HG03460 (cell line): ENCODE results near the gene USH2A.
A peak's percentile ranks its signal among the peaks of the same experiment; 100 is the strongest.
"Not testable (repeated sequence)": the region's sequence is repeated elsewhere in the genome, so short reads cannot be mapped to it uniquely, and the experiment has no call there.

Experiments used
- ATAC-seq: cut with Tn5 transposase; IDR thresholded peaks from one replicate; pipeline ENCODE4 v1.9.1; 2021; ENCODE audit not compliant: unreplicated experiment

Gene USH2A

DNA sequence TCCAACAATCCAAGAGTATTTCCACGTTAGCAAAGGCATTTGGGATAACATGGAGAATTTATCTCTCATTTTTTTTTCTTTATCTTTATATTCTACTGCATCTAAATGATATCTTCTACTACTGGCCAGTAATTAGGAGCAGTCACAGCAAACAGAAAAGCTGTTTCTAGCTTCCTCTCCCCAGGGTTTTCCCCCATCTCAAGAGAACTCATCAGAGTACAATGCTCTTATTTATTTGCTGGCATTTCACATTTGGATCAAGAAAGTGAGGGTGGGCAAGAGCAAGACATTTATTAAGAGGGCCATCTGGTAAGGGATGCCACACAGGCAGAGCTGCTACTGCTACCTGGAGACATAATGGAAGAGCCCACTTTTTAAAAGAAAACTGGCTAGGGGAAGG lies 368.2 kb downstream of the USH2A start:
- ATAC-seq: no peak

DNA sequence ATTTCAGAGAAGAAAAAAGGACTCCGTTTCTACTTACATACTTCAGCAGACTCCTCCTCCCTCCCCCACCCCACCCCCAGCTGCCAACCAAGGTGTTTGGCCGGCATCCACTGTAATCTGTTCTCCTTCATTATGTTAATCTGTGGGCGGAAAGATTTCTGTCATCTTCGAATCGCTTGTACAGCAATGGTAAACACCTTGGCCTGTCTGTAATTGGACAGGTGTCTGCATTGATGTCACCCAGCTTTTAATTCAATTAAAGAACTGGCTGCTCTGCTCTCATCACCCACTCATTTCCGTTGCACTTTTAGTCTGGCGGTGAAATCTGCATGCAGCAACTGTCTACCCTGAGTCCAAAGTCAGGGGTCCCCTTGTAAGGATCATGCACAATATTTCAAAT lies 368.6 kb downstream of the USH2A start:
- ATAC-seq: no peak

DNA sequence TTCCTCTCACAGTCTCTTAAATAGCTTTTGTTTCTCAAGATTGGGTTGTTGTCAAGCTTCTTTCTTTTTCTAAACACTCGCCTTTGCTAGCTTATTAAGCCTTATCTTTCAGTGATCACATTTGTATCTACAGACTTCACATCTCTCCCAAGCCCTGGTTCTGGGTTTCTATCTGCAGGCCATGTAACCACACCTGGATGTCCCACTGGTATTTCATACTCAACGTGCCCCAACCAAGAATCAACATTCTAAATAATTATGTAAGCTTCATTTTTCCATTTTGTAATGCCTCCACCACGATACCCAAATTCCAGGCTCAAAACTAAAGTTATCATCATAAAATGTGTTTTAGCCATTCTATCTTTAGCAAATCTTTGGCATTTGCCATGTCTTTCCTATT lies 372.2 kb downstream of the USH2A start:
- ATAC-seq: no peak

DNA sequence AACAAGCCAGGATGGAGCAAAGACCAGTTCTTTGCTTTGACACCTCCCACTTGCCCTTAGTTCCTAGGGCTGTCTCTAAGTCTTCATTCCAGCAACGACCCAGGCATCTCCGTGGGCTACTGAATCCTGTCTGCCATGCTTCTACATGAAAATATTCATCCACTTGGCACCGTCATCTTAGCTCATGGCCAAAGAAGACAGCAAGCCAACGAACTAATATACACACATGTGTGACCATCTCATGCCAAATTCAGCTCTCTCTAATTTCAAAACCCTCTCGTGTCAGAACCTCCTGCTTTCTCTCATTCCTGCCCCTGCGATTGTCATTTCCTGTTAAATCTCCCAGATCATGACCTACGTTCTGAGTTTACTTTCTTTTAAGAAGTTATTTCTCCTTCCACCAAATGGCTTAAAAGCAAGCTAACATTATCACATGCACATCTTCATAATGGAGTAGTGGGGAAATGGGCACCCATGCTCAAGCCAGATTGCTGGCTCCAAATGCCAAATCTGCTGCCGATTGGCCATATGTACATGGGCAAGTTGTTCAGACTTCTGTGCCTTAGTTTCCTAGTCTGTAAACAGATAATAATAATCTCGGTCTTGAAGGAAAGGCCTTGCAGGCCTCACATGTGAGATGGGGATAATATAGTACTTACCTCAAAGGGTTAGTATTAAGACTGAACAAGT lies 373.4 kb downstream of the USH2A start:
- ATAC-seq: no peak

DNA sequence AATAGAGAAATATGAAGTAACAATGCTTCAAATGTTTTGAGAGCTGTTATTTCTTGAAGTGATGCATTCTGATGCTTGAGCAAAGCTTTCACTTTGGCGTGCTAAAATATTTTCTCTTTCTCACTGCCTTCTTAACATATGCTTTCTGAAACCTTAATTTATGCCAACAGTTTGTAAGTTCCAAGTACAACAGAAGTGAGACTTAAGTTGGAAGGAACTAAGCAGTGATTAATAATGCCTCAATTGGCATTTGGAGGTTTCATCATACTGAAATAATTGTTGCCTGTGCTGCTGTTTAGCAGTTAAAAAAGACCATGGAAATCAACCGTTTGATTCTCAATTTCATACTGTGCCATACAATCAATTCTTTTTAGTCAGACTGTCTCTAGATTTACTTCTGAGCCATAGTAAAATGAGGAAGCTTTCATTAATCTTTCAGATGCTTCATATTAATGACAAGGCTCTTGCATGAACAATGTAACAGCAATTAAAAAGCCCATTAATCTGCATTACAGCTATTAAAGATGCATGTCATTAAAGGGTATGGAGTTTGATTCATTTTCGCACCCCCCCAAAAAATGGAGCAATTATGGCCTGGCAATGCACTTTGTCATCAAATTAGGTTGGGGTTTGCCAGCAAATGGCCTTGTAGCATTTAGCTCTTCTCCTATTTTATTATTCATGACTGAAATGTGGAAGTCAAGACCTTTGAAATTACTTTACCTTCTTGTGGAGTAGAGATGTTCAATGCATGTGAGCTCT lies 375.3 kb downstream of the USH2A start:
- ATAC-seq: no peak

DNA sequence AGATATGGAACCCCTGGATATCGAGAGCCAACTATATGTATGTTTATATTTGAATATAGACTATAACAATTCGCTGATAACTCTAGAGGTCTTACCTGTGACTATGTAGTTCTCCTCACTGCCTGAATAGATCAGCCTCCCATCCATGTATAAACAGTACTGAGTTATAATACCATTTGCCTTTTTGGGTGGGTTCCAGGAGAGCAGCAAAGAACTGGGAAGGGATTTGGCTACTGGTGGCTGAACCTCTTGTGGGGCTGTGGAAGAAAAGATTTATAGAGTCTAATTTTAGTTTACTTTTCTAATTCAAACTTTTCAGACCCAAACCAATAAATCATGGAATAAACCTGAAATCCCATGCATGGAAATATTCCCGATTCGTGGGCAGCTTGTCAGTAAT lies 376.9 kb downstream of the USH2A start:
- no peak for ATAC-seq

DNA sequence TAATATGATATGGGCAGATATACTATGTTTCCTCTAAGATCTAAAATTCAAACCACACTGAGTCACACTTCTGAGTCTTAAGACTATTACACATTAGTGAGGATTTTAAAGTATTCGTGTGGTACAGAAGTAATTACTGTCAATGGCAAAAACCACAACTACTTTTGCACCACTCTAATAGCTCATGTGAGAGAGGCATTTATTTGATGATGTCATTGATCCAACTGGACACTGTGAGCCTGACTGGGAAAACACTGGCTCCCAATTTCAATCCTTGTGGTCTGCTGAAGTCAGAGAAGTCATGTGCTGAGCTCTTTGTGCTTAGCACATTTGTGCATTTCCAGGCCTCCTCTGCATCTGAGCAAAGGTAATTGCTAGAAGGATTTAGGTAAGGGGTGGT lies 377.8 kb downstream of the USH2A start:
- ATAC-seq: no peak

DNA sequence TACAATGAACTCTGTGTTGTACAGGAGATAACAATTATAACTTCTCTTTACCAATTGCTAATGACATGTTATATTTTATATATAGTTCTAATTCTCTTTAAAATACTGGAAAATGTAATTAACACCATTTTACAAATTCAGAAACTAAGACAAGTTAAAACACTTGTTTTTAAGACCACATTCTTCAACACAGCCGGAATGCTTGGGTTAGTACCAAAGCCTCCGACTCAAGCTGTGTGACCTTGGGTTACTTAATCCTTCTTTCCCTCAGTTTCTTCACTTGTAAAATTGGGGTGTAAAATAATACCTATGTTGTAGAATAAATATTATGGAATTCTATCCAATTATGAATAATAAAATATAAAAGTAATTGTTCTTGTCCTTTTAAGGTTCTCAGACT lies 378.7 kb downstream of the USH2A start:
- ATAC-seq: no peak

DNA sequence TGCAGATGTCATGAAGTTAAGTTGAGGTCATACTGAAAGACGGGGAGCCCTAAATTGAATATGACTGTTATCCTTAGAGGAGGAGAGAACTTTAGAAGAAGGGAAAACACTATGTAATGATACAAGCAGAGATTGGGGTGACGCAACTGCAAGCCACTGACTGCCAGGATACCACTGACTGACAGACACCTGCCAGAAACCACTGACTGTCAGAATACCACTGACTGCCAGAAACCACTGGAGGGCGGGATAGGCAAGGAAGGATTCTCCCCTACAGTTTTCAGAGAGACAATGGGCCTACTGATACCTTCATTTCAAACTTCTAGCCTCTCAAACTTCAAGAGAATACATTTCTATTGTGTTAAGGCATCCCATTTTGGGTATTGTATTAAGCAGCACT lies 388.7 kb downstream of the USH2A start:
- ATAC-seq: no peak

DNA sequence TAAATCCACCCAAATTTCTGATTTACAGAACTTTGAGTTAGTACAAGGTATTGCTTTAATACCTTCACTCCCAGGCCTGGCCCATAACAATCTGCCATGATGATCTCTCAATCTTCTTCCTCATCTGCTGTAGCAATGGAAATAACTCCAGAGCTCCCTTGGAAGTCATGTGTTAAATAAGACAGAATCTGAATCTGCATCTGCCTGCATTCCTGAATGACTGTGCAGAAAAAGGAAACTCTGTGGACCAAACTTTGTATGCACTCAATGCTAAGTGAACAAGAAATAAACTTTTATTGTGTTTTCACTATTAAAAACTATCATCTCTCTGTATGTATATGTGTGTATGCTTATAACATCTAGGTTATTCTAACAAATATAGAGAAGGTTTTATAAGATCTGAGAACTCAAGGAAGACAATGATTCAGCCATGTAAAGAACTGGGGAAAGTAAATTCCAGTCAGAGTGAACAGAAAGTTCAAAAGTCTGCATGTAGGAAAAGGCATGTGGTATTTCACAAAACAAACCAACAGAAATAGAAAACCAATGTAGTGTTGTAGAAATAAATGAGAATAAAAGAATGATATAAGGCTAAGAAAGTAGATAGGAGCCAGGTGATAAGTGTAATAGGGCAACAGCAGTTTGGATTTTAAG lies 390.2 kb downstream of the USH2A start:
- no peak for ATAC-seq

DNA sequence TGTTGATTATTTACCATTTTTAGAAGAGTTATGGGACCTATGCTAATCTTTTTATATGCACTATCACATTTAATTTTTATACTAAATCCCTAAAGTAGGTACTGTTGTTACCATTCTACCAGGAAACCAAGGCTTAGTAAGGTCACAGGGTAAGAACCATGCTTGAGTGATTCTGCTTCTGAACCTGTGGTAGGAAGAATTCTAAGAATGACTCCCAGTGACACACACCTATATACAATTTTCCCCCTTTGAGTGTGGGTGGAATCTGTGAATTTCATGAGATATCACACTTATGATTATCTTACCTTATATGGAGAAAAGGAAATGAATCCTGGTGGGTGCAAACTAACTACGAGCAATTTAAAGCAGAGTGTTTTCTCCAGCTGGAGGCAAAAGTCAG lies 391.0 kb downstream of the USH2A start:
- no peak for ATAC-seq

DNA sequence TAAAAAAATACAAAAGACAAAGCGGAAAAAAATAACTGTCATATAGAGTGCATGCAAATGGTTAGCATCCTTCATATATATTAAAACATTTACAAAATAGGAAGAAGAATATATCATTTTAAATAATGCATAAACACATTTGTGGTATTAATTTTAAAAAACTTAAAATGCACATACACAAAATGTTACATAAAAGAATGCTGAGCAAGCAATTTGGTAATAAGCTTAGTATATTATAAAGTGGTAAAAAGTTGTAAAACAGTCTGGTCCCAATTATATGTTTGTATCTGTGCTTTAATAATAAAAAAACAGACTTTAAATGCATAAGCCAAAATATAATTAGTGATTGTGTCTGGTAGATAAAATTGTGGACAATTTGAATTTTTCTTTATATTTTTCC lies 394.6 kb downstream of the USH2A start:
- ATAC-seq: no peak

DNA sequence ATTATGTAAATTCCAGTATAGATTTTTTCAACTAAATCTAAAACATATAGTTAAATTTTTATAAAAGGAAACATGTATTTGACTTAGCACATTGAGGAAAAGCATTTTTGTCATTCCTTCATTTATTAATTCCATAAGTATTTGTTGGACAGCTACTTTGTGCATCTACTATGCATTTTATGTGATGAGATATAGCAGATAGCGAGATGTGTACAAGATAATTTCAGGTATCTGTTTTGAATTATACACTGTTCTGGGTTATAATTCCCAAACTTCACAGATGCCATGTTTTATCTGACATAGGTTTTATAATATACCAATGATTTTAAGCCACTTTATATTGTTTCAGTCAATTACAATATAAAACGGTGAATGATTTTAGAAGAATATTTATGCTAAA lies 398.7 kb downstream of the USH2A start:
- ATAC-seq: no peak

DNA sequence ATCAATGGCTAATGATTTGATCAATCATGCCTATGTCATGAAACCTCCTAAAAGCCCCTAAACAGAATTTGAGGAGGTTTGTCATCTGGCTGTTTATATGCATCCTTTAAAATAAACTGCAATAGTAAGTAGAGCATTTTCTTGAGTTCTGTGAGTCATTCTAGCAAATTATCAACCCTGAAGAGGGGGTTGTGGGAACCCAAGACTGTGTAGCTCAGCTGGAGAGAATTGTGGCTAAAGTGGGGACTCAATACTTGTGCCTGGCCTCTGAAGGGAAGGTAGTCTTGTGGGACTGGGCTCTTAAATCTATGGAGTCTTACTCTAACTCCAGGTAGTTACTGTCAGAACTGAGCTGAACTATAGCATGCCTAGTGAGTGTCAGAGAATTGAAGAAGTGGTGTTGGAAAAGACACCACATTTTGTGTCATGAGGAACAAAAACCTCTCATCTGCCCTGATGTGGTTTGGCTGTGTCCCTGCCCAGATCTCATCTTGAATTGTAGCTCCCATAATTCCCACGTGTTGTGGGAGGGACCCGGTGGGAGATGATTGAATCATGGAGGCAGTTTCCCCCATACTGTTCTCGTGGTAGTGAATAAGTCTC lies 402.4 kb downstream of the USH2A start:
- ATAC-seq: peak; percentile 48

DNA sequence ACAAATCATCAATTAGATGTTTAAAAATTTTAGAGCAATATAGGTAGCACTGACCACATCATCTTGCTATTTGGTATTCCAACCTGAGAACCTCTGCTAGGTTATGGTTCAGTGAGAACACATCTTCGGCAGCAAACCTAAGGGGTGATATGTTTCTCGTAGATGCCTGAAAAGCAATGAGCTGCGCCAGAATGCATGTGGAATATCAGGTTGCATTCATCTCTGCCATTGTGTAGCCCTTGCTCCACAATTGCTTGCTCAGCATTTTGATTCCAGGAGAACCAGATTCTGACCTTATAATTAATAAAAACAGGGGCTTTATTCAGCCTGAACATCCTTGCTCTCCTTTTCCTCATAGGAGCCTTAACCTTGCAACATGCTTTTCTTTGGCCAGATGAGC lies 408.1 kb downstream of the USH2A start:
- no peak for ATAC-seq

DNA sequence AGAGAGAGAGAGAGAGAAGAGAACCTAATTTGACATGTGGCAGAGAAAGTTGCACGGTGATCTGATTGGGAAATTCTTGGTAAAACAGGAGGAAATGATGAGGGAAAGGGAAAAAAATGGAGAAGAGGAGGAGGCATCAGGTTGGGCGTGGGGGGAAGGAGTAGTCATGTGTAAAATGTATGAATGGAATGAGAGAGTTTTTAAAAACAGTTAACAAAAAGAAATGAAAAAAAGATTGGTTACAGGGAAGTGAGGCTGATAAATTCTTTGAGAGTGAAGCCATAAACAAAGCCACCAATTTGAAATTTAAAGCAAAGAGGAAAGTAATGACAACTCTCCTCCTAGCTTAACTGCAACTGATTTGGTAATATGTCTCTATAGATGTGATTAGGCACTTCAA lies 409.2 kb downstream of the USH2A start:
- no peak for ATAC-seq

DNA sequence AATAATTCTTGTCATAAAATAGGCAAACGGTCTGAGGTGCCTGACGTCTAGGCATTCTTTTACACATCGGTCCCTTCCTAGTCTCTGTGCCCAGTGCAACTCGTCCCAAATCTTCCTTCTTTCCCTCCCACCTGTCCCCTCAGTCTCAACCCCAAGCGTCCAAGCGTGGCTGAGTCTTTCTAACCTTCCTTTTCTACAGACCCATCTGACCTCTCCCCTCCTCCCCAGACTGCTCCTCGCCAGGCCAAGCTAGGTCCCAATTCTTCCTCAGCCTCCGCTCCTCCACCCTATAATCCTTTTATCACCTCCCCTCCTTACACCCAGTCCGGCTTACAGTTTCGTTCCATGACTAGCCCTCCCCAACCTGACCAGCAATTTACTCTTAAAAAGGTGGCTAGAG lies 413.8 kb downstream of the USH2A start:
- not testable (repeated sequence) for ATAC-seq

DNA sequence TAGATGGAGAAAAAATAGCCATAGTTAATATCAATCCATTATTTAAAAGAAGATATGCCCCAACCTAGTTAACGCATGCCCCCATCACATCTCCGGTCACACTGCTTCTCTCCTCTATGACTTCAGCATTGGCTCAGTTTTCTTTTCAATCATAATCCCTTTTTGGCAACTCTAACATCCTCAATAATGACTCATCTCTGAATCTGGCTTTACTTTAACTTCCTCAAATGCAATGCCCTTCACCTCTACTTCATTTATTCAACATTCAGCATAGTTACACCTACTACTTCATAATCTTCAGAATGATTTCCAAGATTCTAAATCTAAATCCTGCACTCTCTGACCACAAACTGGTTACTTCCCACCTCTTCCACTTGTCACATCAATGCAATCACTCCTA lies 417.3 kb downstream of the USH2A start:
- ATAC-seq: peak; percentile 94

DNA sequence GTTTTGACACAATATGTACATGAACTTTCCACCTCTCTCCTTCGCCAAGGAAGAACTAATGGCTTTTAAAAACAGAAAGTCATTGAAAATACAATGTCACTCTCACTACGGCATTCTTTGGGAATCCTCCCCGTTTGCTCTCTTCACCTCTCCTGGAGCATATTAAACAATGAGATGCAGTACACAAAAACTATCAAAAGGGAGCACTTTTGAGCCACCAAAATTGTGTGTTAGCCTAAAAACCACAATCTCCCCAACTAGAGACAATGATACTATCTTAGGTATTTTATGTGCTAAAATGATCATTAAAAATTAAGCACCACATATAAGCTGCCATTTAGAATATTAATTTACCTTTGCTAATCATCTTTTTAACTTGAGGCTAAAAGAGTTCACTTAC lies 430.6 kb downstream of the USH2A start:
- no peak for ATAC-seq

DNA sequence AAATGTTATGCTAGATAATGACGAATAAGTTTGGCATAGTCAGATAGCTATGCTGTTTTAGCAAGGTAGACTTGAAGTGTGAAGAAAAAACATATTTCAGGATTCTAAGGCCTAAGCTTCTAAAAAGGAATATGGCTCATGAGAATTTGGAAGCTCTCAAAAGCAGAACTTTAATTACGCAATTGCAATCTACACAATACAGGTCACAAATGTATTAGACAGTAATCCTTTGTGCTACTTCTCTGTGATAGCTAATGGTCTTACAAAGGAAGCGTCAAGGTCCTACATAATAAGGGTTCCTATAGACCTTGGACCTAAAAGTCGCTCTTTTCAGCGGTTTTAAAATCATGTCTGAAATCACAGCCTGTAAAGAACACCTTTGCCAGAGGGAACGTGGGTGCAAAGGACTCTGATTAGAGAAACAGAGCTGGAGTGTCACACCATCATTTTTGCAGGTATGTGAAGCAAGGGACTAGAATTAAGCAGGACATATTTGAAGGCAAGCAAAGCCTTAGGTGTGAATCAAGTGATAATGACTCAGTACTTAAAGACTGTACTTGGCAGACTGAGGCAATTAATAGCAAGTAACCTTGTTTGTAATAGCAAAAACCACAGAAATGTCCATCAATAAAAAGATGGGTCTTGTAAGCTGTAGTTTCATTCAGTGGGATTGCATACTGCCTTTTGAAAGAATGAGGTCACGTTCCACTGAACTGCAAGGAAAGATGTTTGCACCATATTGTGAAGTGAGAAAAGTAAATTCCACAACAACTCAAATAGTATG lies 436.0 kb downstream of the USH2A start:
- no peak for ATAC-seq

DNA sequence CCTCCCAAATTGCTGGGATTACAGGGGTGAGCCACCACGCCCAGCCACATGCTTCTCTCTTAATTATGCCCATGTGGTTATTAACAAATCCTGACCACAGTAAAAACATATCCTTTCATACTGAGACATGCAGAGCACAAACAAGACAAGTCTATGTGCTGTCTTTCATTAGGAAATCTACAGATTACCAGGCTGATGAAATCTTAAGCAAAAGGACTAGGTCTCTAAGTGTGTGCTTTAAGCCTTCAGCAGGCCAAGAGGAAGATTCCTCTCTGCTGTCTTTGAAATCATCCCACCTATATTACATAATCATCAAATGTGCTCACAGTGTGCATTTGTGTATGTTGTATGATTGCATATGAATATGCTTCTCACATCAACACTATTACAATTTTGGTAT lies 436.8 kb downstream of the USH2A start:
- no peak for ATAC-seq
